HFF-Myc (cell line): ENCODE measurements around the gene CPA4.

Experiments used
- DNase-seq: peaks from one replicate; pipeline ENCODE4 v3.0.0-alpha.2; 2011; ENCODE audit warnings: low read depth; ENCODE audit errors: extremely low read depth
- H3K4me3 ChIP-seq: replicated peaks from 2 replicates; pipeline ENCODE4 v1.5.1; 2011; ENCODE audit warnings: low read depth, mild to moderate bottlenecking, control low read depth, low read length
- TF ChIP-seq, protein P1 (sequence below): IDR thresholded peaks from 2 replicates; pipeline ENCODE4 v1.5.1; 2012; ENCODE audit warnings: mild to moderate bottlenecking, low read depth, low read length, control low read depth; ENCODE audit errors: missing control alignments

The CPA4 gene

DNA sequence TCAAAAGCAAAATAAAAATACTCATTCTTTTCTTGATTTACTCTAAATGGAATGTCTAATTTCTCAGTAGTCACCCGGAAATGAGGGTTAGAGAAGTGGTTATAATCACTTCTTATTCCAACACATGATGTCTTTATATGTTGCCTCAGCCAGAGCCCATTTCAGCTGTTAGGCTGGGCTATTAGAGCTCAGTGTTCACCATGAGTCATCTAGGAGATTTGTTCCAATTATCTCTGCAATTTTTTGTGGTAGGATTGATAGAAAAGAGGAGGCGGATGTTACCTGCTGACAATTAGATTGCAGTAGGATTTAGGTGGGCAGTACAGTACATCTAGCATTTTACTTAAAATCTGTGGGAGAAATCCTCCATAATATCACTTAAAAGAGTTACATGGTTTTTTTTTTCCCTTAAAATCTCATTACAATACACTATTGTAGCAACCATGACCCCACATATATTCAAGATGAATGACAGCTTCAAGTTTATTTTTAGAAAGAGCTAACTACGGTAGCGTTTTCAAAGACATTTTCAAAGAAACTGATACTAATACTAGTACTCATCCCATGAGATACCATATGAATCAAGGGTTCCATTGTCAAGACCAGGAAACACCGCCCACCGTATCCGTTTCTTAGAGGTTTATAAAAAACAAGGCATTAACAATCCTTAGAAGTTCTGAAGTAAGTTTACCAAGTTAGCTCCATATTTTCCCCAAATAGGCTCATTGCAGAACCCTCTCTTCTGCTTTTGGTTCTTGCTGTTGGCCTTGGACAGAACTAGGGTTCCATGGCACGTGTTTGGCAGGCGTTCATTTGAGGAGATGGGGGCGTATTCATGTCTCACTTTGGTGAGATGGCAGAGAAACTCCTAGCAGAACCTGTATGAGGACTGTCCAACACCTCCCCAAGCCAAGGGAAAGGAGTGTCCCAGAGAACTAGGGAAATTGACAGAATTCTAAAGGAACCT is 15.9 kb upstream of the CPA4 start:
- TF ChIP-seq, protein P1, sequence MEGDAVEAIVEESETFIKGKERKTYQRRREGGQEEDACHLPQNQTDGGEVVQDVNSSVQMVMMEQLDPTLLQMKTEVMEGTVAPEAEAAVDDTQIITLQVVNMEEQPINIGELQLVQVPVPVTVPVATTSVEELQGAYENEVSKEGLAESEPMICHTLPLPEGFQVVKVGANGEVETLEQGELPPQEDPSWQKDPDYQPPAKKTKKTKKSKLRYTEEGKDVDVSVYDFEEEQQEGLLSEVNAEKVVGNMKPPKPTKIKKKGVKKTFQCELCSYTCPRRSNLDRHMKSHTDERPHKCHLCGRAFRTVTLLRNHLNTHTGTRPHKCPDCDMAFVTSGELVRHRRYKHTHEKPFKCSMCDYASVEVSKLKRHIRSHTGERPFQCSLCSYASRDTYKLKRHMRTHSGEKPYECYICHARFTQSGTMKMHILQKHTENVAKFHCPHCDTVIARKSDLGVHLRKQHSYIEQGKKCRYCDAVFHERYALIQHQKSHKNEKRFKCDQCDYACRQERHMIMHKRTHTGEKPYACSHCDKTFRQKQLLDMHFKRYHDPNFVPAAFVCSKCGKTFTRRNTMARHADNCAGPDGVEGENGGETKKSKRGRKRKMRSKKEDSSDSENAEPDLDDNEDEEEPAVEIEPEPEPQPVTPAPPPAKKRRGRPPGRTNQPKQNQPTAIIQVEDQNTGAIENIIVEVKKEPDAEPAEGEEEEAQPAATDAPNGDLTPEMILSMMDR: no peak
- no peak for DNase-seq
- H3K4me3 ChIP-seq: no peak overlapping the region

DNA sequence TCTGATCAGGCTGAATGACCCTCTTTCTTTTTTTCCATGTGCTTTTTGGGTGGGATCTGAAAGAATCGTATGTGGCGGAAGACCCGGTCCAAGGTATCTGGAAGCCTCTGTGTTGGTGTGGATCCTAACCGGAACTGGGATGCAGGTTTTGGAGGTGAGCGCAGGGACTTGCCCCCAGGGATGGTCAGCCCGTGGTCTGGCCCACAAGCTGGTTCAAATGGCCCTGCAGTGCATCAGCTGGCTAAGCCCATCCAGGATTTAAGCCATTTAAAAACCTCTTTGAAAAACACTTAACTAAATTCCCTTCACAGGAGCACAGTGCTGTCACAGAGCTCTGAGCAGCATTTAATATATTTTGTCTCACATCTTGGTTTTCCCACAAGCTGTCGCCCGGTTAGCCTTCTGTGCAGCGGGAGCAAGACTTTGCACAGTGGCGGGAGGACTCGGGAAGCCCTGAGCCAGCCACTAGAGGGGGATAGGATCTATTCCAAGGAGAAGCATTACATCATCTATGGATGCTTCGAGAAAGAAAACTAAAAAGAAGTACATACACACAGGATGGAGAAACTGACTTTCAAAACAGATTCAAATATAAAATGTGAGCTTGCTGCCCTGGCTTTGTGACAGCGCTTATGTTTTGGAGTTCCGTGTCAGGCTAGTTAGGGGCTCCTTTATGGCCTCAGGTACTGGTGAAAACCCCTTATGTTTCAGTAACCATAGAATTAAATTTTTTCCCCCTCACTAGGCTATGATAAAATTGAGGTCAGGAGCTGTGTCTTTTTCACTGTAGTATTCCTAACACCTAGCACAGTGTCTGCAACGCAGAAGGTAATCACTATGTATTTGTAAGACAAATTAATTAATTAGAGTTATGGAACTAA is 15.0 kb upstream of the CPA4 start:
- DNase-seq: no peak
- TF ChIP-seq, protein P1: peak; percentile 56
- no peak overlapping the region for H3K4me3 ChIP-seq

DNA sequence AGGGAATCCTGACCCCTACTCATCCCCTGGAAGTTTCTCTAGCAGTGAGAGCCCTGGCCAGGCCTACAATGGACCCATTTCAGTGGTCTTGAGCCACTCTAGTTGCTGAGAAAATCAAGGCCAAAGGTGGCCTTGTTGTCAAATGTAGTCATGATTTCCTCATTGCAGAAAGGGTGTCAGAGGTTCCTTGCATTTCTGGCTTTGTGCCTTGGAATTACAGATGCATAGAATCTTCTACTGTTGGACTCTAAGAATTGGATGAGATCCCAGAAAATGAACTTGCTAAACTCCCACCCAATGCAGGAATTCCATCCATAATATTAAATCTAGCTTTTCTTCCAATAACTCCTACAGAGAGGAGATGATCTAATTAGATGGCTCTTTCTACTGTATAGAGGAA is 14.1 kb upstream of the CPA4 start:
- TF ChIP-seq, protein P1: no peak
- no peak for DNase-seq

DNA sequence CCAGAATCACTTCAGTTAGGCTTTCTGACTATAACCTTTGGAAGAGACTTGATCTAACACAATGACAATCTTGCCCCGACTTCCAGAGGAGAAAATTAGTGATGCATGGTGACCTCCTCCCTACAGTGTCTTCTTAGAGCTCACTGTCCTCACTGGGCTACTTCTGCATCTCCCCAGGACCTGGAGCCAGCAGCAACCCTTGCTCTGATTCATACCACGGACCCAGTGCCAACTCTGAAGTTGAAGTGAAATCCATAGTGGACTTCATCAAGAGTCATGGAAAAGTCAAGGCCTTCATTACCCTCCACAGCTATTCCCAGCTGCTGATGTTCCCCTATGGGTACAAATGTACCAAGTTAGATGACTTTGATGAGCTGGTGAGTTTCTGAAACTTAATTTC is 13.7 kb upstream of the CPA4 start:
- TF ChIP-seq, protein P1: no peak
- no peak for DNase-seq
- no peak overlapping the region for H3K4me3 ChIP-seq

More for the DNA sequence above, 14.1 kb upstream of the CPA4 start:
- H3K4me3 ChIP-seq: no peak overlapping the region

DNA sequence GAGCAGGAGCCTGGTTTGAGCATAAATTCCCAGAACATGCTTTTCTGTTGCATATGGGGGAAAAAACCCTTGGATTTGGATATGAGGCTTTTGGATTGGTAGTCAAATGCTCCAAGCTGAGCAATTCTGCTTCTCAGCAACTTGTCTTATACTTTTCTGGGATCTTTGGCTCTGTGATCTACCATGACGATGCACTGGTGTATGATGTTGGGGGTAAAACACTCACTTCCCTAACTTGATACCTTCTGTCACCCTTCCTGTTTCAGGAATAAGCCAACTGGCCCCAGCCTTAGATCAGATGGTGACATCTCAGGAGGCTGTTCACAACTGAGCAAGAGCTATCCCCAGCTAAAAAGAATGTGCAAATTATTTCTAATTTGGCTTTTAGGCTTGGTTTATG is 13.1 kb upstream of the CPA4 start:
- TF ChIP-seq, protein P1: no peak

DNA sequence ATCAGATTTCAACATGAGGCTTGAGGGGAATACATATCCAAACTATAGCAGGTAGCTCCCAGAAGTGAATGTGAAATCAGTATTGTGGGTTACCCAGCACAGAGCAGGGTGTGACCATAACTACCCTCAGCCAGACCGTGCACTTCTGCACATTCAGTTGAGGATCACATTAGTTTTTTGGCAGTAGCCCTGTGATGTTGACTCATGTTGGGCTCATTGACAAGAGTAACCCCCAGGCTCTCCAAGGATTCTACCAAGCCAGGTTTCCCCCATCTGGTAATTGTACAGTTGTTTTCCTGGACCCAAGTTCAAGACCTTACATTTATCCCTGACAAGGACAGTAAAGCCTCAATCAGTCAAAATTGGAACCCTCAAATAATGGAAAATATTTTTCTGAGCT is 11.7 kb upstream of the CPA4 start:
- TF ChIP-seq, protein P1: no peak
- no peak for DNase-seq
- no peak overlapping the region for H3K4me3 ChIP-seq

More for the DNA sequence above, 13.1 kb upstream of the CPA4 start:
- no peak for DNase-seq
- H3K4me3 ChIP-seq: no peak overlapping the region
